HepG2 (cell line): ENCODE data around the gene GPS1. TPM values are rescaled to one million over a fixed set of nuclear protein-coding genes. Genes with fewer than 3 reads are reported as not detected.

Source experiments
- CREB1 ChIP-seq, 2 experiments: fragments of 450-650 bp in 1 of 2; IDR thresholded peaks; 2 replicates each; pipeline ENCODE4 v1.6.1; 2016 to 2017; ENCODE audit warnings: control low read depth in 1 of 2, mild to moderate bottlenecking in 1 of 2, missing compliant biosample characterization in 1 of 2, missing genetic modification characterization in 1 of 2
- HDAC1 ChIP-seq: sonication (generic); formaldehyde crosslinking; IDR thresholded peaks from 2 replicates; pipeline ENCODE4 v1.5.1; 2020; ENCODE audit warnings: mild to moderate bottlenecking, missing genetic modification reagents
- HOXA7 ChIP-seq: sonication (generic); formaldehyde crosslinking; IDR thresholded peaks from 2 replicates; pipeline ENCODE4 v1.8.1; 2022; ENCODE audit warnings: mild to moderate bottlenecking, missing genetic modification reagents, moderate library complexity
- NRL ChIP-seq: sonication (generic); formaldehyde crosslinking; IDR thresholded peaks from 2 replicates; pipeline ENCODE4 v1.5.0; 2020; ENCODE audit warnings: missing genetic modification reagents, mild to moderate bottlenecking, moderate library complexity, borderline replicate concordance
- RBM39 ChIP-seq: fragments of 200-400 bp; formaldehyde crosslinking; IDR thresholded peaks from one replicate; pipeline ENCODE4 v1.6.1; 2018; ENCODE audit warnings: antibody characterized with exemption, mild to moderate bottlenecking, low read depth, low read length; ENCODE audit not compliant: poor library complexity, severe bottlenecking
- RXRB ChIP-seq: IDR thresholded peaks from 2 replicates; pipeline ENCODE4 v1.6.1; 2016; ENCODE audit warnings: borderline replicate concordance, missing genetic modification reagents, missing compliant biosample characterization
- SOX6 ChIP-seq, 2 experiments: fragments of 450-650 bp in 1 of 2; sonication (generic) in 1 of 2; formaldehyde crosslinking in 1 of 2; IDR thresholded peaks; 2 replicates each; pipeline versions ENCODE4 v1.4.0 to v1.6.1; 2017 to 2020; ENCODE audit warnings: antibody characterized with exemption in 1 of 2, mild to moderate bottlenecking in 1 of 2, missing genetic modification reagents in 1 of 2
- SYNCRIP ChIP-seq: fragments of 200-400 bp; formaldehyde crosslinking; IDR thresholded peaks from 2 replicates; pipeline ENCODE4 v1.6.1; 2018; ENCODE audit warnings: mild to moderate bottlenecking, low read depth, low read length; ENCODE audit not compliant: insufficient read depth
- ZC3H4 ChIP-seq: sonication (generic); formaldehyde crosslinking; IDR thresholded peaks from 2 replicates; pipeline ENCODE4 v1.4.0; 2020; ENCODE audit warnings: missing genetic modification reagents, borderline replicate concordance
- ZFP90 ChIP-seq: sonication (generic); formaldehyde crosslinking; IDR thresholded peaks from 2 replicates; pipeline ENCODE4 v1.8.0; 2022; ENCODE audit warnings: missing genetic modification reagents, mild to moderate bottlenecking, inconsistent platforms, borderline replicate concordance
- ZNF10 ChIP-seq: sonication (generic); formaldehyde crosslinking; IDR thresholded peaks from 2 replicates; pipeline ENCODE4 v1.4.0; 2020; ENCODE audit warnings: mild to moderate bottlenecking, low read depth, missing genetic modification reagents, borderline replicate concordance
- ZNF317 ChIP-seq: sonication (generic); formaldehyde crosslinking; IDR thresholded peaks from 2 replicates; pipeline ENCODE4 v1.5.0; 2020; ENCODE audit warnings: mild to moderate bottlenecking, missing genetic modification reagents
- ZSCAN31 ChIP-seq: sonication (generic); formaldehyde crosslinking; IDR thresholded peaks from 2 replicates; pipeline ENCODE4 v1.5.0; 2020; ENCODE audit warnings: low read depth, mild to moderate bottlenecking, missing genetic modification reagents
- polyA plus RNA-seq, 8 experiments: library from polyadenylated mRNA; depleted of rRNA in 3 of 8; stranded (reverse) in 7 of 8; unstranded in 1 of 8; fragments of >200 nt; fragmentation: Illumina TruSeq in 4 of 8; extraction: Trizol in 4 of 8; gene quantifications; 2 replicates each; pipeline versions ENCODE4 v1.2.1 to v1.2.3, GENCODE V29; 2011 to 2016; ENCODE audit warnings: low read depth in 4 of 8, missing spikeins in 1 of 8, mixed read lengths in 1 of 8; ENCODE audit not compliant: insufficient read depth in 1 of 8
- total RNA-seq, 5 experiments: library from RNA; depleted of rRNA; stranded (reverse); fragments of >200 nt; fragmentation: Illumina TruSeq; extraction: Trizol; gene quantifications; 2 replicates each; pipeline ENCODE4 v1.2.3, GENCODE V29; 2016; ENCODE audit warnings: low read depth in 1 of 5
- TF ChIP-seq, protein P1 (sequence below): sonication (generic); formaldehyde crosslinking; IDR thresholded peaks from 2 replicates; pipeline ENCODE4 v1.4.0; 2020; ENCODE audit warnings: missing genetic modification reagents
- TF ChIP-seq, protein P2 (sequence below): sonication (generic); formaldehyde crosslinking; IDR thresholded peaks from 2 replicates; pipeline ENCODE4 v1.4.0; 2020; ENCODE audit warnings: missing genetic modification reagents
- TF ChIP-seq, protein P3 (sequence below), 2 experiments: fragments of 450-650 bp in 1 of 2; sonication (generic) in 1 of 2; formaldehyde crosslinking; IDR thresholded peaks; 2 replicates each; pipeline versions ENCODE4 v1.5.0 to v1.8.0; 2020 to 2022; ENCODE audit warnings: mild to moderate bottlenecking in 1 of 2, missing genetic modification reagents in 1 of 2
- TF ChIP-seq, protein P4 (sequence below): sonication (generic); formaldehyde crosslinking; IDR thresholded peaks from 2 replicates; pipeline ENCODE4 v1.4.0; 2020; ENCODE audit warnings: missing genetic modification reagents, borderline replicate concordance

GPS1 gene
- total and polyA plus RNA-seq, 2 of the 13 experiments (the other 11 are each of a cell fraction or from before 2014, with no cell fraction given) = 124 to 128 TPM

DNA sequence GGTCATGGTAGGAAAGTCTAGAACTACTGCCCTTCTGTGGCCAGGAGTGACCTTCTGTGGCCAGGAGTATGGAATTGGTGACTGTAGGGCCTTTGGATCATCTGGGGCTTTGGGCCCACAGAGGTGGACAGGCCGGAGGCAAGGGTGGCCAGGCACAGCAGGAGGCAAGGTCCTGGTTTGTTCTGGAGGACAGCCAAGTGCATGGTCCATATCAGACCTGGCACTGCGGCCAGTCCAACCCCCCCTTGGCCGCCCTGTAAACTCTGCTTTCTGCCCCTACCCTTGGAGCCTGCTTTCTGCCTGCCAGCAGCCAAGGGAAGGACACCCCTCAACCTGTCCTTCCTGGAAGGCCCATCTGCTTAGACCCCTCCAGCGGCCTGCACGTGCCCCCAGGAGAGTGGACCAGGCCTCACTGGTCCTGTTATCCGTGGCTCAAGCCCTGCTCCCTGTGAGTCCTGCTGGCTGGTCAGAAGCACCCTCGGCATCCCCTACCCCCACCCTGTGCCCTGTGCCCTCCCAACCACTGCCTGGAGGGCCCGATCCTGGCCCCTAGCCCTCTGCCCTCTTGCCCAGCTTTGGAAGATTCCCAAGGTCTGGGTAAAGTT, 11.9 kb upstream of the GPS1 start (continued):
- TF ChIP-seq ZNF10 (CRISPR knock-in tag) (no peak), RBM39 (no peak), NRL (CRISPR knock-in tag) (no peak; the same call in 1 of the 2 replicates), HDAC1 (CRISPR knock-in tag) (no peak; the same call in 1 of the 2 replicates), RXRB (CRISPR knock-in tag) (peak; percentile 30; the same call in 1 of the 2 replicates), SOX6 (IDR thresholded peaks at IDR 0.05) (no peak), SOX6 (CRISPR knock-in tag; IDR thresholded peaks at IDR 0.05) (peak; percentile 56), ZNF317 (CRISPR knock-in tag) (no peak), SYNCRIP (no peak), ZFP90 (CRISPR knock-in tag) (no peak), CREB1 (IDR thresholded peaks at IDR 0.05) (no peak), CREB1 (CRISPR knock-in tag; IDR thresholded peaks at IDR 0.05) (no peak), ZC3H4 (CRISPR knock-in tag) (no peak), HOXA7 (CRISPR knock-in tag) (no peak), ZSCAN31 (CRISPR knock-in tag) (no peak)
- TF ChIP-seq, protein P1, sequence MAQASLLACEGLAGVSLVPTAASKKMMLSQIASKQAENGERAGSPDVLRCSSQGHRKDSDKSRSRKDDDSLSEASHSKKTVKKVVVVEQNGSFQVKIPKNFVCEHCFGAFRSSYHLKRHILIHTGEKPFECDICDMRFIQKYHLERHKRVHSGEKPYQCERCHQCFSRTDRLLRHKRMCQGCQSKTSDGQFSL (CRISPR knock-in tag) = no peak; the same call in 1 of the 2 replicates
- TF ChIP-seq, protein P2, sequence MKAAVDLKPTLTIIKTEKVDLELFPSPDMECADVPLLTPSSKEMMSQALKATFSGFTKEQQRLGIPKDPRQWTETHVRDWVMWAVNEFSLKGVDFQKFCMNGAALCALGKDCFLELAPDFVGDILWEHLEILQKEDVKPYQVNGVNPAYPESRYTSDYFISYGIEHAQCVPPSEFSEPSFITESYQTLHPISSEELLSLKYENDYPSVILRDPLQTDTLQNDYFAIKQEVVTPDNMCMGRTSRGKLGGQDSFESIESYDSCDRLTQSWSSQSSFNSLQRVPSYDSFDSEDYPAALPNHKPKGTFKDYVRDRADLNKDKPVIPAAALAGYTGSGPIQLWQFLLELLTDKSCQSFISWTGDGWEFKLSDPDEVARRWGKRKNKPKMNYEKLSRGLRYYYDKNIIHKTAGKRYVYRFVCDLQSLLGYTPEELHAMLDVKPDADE (CRISPR knock-in tag) = no peak
- TF ChIP-seq, protein P3, sequence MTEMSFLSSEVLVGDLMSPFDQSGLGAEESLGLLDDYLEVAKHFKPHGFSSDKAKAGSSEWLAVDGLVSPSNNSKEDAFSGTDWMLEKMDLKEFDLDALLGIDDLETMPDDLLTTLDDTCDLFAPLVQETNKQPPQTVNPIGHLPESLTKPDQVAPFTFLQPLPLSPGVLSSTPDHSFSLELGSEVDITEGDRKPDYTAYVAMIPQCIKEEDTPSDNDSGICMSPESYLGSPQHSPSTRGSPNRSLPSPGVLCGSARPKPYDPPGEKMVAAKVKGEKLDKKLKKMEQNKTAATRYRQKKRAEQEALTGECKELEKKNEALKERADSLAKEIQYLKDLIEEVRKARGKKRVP (CRISPR knock-in tag; IDR thresholded peaks at IDR 0.05) = no peak
- TF ChIP-seq, protein P4, sequence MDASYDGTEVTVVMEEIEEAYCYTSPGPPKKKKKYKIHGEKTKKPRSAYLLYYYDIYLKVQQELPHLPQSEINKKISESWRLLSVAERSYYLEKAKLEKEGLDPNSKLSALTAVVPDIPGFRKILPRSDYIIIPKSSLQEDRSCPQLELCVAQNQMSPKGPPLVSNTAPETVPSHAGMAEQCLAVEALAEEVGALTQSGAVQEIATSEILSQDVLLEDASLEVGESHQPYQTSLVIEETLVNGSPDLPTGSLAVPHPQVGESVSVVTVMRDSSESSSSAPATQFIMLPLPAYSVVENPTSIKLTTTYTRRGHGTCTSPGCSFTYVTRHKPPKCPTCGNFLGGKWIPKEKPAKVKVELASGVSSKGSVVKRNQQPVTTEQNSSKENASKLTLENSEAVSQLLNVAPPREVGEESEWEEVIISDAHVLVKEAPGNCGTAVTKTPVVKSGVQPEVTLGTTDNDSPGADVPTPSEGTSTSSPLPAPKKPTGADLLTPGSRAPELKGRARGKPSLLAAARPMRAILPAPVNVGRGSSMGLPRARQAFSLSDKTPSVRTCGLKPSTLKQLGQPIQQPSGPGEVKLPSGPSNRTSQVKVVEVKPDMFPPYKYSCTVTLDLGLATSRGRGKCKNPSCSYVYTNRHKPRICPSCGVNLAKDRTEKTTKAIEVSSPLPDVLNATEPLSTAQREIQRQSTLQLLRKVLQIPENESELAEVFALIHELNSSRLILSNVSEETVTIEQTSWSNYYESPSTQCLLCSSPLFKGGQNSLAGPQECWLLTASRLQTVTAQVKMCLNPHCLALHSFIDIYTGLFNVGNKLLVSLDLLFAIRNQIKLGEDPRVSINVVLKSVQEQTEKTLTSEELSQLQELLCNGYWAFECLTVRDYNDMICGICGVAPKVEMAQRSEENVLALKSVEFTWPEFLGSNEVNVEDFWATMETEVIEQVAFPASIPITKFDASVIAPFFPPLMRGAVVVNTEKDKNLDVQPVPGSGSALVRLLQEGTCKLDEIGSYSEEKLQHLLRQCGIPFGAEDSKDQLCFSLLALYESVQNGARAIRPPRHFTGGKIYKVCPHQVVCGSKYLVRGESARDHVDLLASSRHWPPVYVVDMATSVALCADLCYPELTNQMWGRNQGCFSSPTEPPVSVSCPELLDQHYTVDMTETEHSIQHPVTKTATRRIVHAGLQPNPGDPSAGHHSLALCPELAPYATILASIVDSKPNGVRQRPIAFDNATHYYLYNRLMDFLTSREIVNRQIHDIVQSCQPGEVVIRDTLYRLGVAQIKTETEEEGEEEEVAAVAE = no peak
